HEK293 (cell line): ENCODE results near the gene AIRE.

Source experiments
- CTCF ChIA-PET: fragments of 350-600 bp; formaldehyde crosslinking; extraction: SDS; loops from one replicate; lab custom pipeline; 2021; ENCODE audit warnings: antibody characterized with exemption; lab: Yijun Ruan, JAX
- POLR2A ChIA-PET: fragments of 300-600 bp; formaldehyde crosslinking; extraction: SDS; loops from one replicate; lab custom pipeline; 2020; ENCODE audit warnings: antibody characterized with exemption, inconsistent platforms; lab: Yijun Ruan, JAX
- H3K27ac ChIP-seq: fragments of 200-500 bp; sonication (Bioruptor generic); 2 replicates; pipeline ENCODE4 v1.5.1; 2014; ENCODE audit warnings: low read depth, low read length, control low read depth, inconsistent platforms; ENCODE audit errors: extremely low read depth
- H3K36me3 ChIP-seq, 2 experiments: fragments of 200-500 bp in 1 of 2; sonication (Bioruptor generic) in 1 of 2; 1 replicate in 1 of 2; 2 replicates in 1 of 2; pipeline ENCODE4 v1.5.1; 2014 to 2017; ENCODE audit warnings: inconsistent platforms in 2 of 2, low read length in 2 of 2; ENCODE audit not compliant: control insufficient read depth in 2 of 2, insufficient read depth in 1 of 2
- H3K4me1 ChIP-seq: fragments of 200-500 bp; sonication (Bioruptor generic); 2 replicates; pipeline ENCODE4 v1.5.1; 2014; ENCODE audit warnings: mild to moderate bottlenecking, low read length, inconsistent platforms; ENCODE audit not compliant: control insufficient read depth, insufficient read depth
- H3K4me3 ChIP-seq: 2 replicates; pipeline ENCODE4 v1.5.1; 2011; ENCODE audit warnings: low read depth, mild to moderate bottlenecking, control low read depth, low read length, moderate library complexity
- H3K9me3 ChIP-seq: fragments of 200-500 bp; sonication (Bioruptor generic); 2 replicates; pipeline ENCODE4 v1.5.1; 2014; ENCODE audit warnings: low read depth, low read length, inconsistent platforms; ENCODE audit not compliant: control insufficient read depth, insufficient read depth
- HOXD13 ChIP-seq: sonication (generic); formaldehyde crosslinking; IDR thresholded peaks from 2 replicates; pipeline ENCODE4 v1.8.0; 2022; ENCODE audit warnings: missing genetic modification reagents, borderline replicate concordance
- SALL2 ChIP-seq: fragments of 450-650 bp; formaldehyde crosslinking; IDR thresholded peaks from 2 replicates; pipeline ENCODE4 v1.5.0; 2017; ENCODE audit warnings: missing biosample characterization, mild to moderate bottlenecking, missing genetic modification characterization, borderline replicate concordance
- SCRT1 ChIP-seq: fragments of 450-650 bp; formaldehyde crosslinking; IDR thresholded peaks from 2 replicates; pipeline ENCODE4 v1.5.1; 2016; ENCODE audit warnings: missing biosample characterization, missing genetic modification characterization, borderline replicate concordance
- SCRT2 ChIP-seq: fragments of 450-650 bp; formaldehyde crosslinking; IDR thresholded peaks from 2 replicates; pipeline ENCODE4 v1.5.1; 2016; ENCODE audit warnings: missing biosample characterization, missing genetic modification characterization
- ZBTB20 ChIP-seq: fragments of 450-650 bp; formaldehyde crosslinking; IDR thresholded peaks from 2 replicates; pipeline ENCODE4 v1.5.1; 2016; ENCODE audit warnings: missing biosample characterization, missing genetic modification characterization
- ZBTB48 ChIP-seq: fragments of 450-650 bp; formaldehyde crosslinking; IDR thresholded peaks from 2 replicates; pipeline ENCODE4 v1.5.1; 2016; ENCODE audit warnings: missing biosample characterization, missing genetic modification characterization
- ZBTB8A ChIP-seq: fragments of 450-650 bp; formaldehyde crosslinking; IDR thresholded peaks from 2 replicates; pipeline ENCODE4 v1.5.1; 2016; ENCODE audit warnings: missing biosample characterization, missing genetic modification characterization
- ZNF239 ChIP-seq: fragments of 450-650 bp; formaldehyde crosslinking; IDR thresholded peaks from 2 replicates; pipeline ENCODE4 v1.5.1; 2016; ENCODE audit warnings: missing biosample characterization, missing genetic modification characterization
- ZNF37A ChIP-seq: fragments of 450-650 bp; IDR thresholded peaks from 2 replicates; pipeline ENCODE4 v1.5.1; 2018; ENCODE audit warnings: missing biosample characterization, missing genetic modification characterization
- ZNF391 ChIP-seq: fragments of 450-650 bp; formaldehyde crosslinking; IDR thresholded peaks from 2 replicates; pipeline ENCODE4 v1.5.1; 2016; ENCODE audit warnings: low read depth, missing biosample characterization, missing genetic modification characterization, borderline replicate concordance
- ZNF394 ChIP-seq: fragments of 450-650 bp; formaldehyde crosslinking; IDR thresholded peaks from 2 replicates; pipeline ENCODE4 v1.5.1; 2016; ENCODE audit warnings: missing biosample characterization, missing genetic modification characterization, mild to moderate bottlenecking, moderate library complexity, borderline replicate concordance
- ZNF416 ChIP-seq: fragments of 450-650 bp; formaldehyde crosslinking; IDR thresholded peaks from 2 replicates; pipeline ENCODE4 v1.5.1; 2016; ENCODE audit warnings: missing biosample characterization, missing genetic modification characterization
- ZNF510 ChIP-seq: fragments of 450-650 bp; formaldehyde crosslinking; IDR thresholded peaks from 2 replicates; pipeline ENCODE4 v1.5.1; 2018; ENCODE audit warnings: mild to moderate bottlenecking, missing genetic modification characterization, missing biosample characterization; ENCODE audit not compliant: insufficient replicate concordance
- ZNF621 ChIP-seq: fragments of 450-650 bp; formaldehyde crosslinking; IDR thresholded peaks from 2 replicates; pipeline ENCODE4 v1.5.1; 2017; ENCODE audit warnings: missing biosample characterization, missing genetic modification characterization
- ZNF629 ChIP-seq: fragments of 450-650 bp; formaldehyde crosslinking; IDR thresholded peaks from 2 replicates; pipeline ENCODE4 v1.5.1; 2017; ENCODE audit warnings: missing biosample characterization, missing genetic modification characterization
- ZNF670 ChIP-seq: fragments of 450-650 bp; formaldehyde crosslinking; IDR thresholded peaks from 2 replicates; pipeline ENCODE4 v1.5.1; 2016; ENCODE audit warnings: missing biosample characterization, missing genetic modification characterization, low read depth
- TF ChIP-seq, protein P1 (sequence below): fragments of 450-650 bp; formaldehyde crosslinking; optimal IDR thresholded peaks from 2 replicates; pipeline ENCODE3; 2016; ENCODE audit warnings: missing biosample characterization, mild to moderate bottlenecking, missing genetic modification characterization
- TF ChIP-seq, protein P2 (sequence below): fragments of 450-650 bp; formaldehyde crosslinking; IDR thresholded peaks from 2 replicates; pipeline ENCODE4 v1.5.1; 2016; ENCODE audit warnings: missing biosample characterization, missing genetic modification characterization
- TF ChIP-seq, protein P3 (sequence below): fragments of 450-650 bp; formaldehyde crosslinking; IDR thresholded peaks from 2 replicates; pipeline ENCODE4 v1.5.1; 2016; ENCODE audit warnings: missing biosample characterization, missing genetic modification characterization, low read depth
- TF ChIP-seq, protein P4 (sequence below): fragments of 450-650 bp; formaldehyde crosslinking; IDR thresholded peaks from 2 replicates; pipeline ENCODE4 v1.5.1; 2016; ENCODE audit warnings: missing biosample characterization, missing genetic modification characterization
- TF ChIP-seq, protein P5 (sequence below): fragments of 450-650 bp; formaldehyde crosslinking; IDR thresholded peaks from 2 replicates; pipeline ENCODE4 v1.5.1; 2016; ENCODE audit warnings: missing biosample characterization, missing genetic modification characterization

AIRE gene

DNA sequence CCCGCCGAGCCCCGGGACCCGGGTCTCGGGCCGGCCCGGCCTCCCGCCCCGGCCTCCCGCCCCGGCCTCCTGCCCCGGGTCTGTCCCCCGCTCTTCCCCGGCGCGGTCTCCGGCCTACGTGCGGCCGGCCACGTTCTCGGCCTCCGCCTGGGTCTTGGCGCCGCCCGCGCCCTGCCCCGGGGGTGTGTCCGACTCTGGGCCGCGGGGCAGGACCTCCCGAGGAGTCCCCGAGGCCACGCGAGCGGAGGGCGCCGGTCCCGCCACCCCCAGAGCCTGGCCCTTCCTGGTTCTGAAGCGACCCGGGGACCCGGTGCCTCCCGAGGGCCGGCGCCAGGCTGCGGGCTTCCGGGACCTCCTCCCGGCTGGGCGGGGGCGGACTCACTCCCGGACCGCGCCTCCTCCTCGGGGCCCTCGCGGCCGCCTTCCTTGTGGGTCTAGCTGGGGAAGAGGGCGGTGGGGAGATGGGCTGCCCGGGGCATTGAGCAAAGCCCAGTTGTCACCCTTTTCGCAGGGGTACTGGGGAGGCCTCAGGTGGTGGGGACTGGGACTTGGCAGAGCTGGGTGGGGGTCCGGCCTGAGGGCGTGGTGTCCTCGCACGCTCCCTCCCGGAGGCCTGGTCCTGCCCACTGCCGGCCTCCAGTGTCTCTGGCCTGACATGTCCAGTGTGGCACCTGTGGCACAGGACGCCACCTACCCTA lies 14.7 kb downstream of the AIRE start (continued):
- TF ChIP-seq HOXD13 (CRISPR knock-in tag) (no peak), ZNF510 (no peak), ZBTB8A (peak; percentile 65), ZNF670 (tag by site-specific recombination) (no peak), ZNF239 (tag by site-specific recombination) (no peak), ZBTB48 (tag by site-specific recombination) (no peak), ZNF37A (tag by site-specific recombination) (no peak), ZNF394 (no peak), ZBTB20 (peak; percentile 57), SCRT1 (tag by site-specific recombination) (no peak), SALL2 (tag by site-specific recombination) (no peak)
- TF ChIP-seq, protein P1, sequence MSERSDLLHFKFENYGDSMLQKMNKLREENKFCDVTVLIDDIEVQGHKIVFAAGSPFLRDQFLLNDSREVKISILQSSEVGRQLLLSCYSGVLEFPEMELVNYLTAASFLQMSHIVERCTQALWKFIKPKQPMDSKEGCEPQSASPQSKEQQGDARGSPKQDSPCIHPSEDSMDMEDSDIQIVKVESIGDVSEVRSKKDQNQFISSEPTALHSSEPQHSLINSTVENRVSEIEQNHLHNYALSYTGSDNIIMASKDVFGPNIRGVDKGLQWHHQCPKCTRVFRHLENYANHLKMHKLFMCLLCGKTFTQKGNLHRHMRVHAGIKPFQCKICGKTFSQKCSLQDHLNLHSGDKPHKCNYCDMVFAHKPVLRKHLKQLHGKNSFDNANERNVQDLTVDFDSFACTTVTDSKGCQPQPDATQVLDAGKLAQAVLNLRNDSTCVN (tag by site-specific recombination): peak; percentile 51
- TF ChIP-seq, protein P2, sequence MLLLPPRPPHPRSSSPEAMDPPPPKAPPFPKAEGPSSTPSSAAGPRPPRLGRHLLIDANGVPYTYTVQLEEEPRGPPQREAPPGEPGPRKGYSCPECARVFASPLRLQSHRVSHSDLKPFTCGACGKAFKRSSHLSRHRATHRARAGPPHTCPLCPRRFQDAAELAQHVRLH: no peak

DNA sequence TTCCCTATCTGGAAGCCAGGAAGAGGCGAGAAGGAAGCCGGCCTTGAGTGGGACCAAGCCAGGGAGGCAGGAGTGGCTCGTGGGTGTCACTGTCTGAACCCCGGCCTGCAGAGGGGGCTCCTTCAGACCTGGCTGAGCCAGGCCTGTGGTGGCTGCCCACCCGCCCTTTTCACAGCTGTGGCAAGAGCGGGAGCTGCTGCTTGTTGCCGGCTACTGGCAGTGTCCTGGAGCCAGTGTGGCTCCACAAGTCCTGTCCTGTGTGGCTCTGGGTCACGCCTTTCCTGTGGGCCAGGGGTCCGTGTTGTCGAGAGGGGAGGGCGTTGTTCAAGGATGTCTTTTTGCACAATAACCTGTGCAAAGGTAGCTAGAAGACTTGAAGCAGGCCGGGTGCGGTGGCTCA lies 15.5 kb downstream of the AIRE start:
- Histone ChIP-seq H3K27ac (peak overlapping the region; percentile 72; the same call in 1 of the 2 replicates), H3K4me1 (peaks cover 8% of the 10 kb centered on the region; the same call in 1 of the 2 replicates), H3K9me3 (no peaks in the 10 kb centered on the region), H3K4me3 (peak overlapping the region; percentile 64; the same call in 1 of the 2 replicates), H3K36me3 (no peaks in the 10 kb centered on the region)
- TF ChIP-seq, protein P3, sequence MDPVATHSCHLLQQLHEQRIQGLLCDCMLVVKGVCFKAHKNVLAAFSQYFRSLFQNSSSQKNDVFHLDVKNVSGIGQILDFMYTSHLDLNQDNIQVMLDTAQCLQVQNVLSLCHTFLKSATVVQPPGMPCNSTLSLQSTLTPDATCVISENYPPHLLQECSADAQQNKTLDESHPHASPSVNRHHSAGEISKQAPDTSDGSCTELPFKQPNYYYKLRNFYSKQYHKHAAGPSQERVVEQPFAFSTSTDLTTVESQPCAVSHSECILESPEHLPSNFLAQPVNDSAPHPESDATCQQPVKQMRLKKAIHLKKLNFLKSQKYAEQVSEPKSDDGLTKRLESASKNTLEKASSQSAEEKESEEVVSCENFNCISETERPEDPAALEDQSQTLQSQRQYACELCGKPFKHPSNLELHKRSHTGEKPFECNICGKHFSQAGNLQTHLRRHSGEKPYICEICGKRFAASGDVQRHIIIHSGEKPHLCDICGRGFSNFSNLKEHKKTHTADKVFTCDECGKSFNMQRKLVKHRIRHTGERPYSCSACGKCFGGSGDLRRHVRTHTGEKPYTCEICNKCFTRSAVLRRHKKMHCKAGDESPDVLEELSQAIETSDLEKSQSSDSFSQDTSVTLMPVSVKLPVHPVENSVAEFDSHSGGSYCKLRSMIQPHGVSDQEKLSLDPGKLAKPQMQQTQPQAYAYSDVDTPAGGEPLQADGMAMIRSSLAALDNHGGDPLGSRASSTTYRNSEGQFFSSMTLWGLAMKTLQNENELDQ (tag by site-specific recombination): no peak
- TF ChIP-seq, protein P4, sequence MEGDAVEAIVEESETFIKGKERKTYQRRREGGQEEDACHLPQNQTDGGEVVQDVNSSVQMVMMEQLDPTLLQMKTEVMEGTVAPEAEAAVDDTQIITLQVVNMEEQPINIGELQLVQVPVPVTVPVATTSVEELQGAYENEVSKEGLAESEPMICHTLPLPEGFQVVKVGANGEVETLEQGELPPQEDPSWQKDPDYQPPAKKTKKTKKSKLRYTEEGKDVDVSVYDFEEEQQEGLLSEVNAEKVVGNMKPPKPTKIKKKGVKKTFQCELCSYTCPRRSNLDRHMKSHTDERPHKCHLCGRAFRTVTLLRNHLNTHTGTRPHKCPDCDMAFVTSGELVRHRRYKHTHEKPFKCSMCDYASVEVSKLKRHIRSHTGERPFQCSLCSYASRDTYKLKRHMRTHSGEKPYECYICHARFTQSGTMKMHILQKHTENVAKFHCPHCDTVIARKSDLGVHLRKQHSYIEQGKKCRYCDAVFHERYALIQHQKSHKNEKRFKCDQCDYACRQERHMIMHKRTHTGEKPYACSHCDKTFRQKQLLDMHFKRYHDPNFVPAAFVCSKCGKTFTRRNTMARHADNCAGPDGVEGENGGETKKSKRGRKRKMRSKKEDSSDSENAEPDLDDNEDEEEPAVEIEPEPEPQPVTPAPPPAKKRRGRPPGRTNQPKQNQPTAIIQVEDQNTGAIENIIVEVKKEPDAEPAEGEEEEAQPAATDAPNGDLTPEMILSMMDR (tag by site-specific recombination): peak; percentile 9; the same call in 1 of the 2 replicates
- TF ChIP-seq ZNF391 (tag by site-specific recombination) (no peak), ZNF629 (tag by site-specific recombination) (no peak)
- CTCF ChIA-PET: interaction anchor here (0.5 to 1.0 kb wide), 2 partner anchors 17 to 181 kb away, joined by 3 read pairs; no protein-coding TSS in a partner anchor
- POLR2A ChIA-PET: interaction anchor here (1.2 kb wide), 1 partner anchor 28 kb away, joined by 4 read pairs; no protein-coding TSS in a partner anchor

DNA sequence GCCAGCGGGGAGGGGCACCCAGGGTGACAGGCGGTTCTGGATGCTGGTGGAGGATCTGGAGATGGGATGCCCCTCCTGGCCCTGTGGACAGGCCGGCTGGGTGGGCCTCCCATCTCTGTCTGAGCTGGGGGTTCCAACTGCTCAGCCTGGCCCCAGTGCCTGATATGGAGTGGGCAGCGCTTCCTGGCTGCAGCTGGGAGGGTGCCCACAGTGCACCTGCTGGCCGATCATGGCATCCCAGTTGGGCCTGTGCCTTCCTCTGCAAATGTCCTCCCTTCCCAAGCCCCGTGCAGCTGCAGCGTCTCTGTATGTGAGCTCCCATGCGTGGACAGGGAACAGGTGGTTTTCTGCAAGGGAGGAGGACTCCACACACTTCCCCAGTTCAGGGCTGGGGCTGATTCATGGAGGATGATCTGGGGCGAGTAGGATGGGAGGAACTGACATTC lies 16.3 kb downstream of the AIRE start:
- no peak overlapping the region for H3K4me3 ChIP-seq
- H3K27ac ChIP-seq: no peak overlapping the region
- H3K9me3 ChIP-seq: no peaks in the 10 kb centered on the region
- ChIA-PET POLR2A (no interaction called here), CTCF (interaction anchor here (1.0 kb wide), 1 partner anchor 181 kb away, joined by 3 read pairs; no protein-coding TSS in a partner anchor)
- peaks cover 0 to 6% of the 10 kb centered on the region in 2 experiments; a peak in 1 of 3 replicates for H3K36me3 ChIP-seq
- peaks cover 8% of the 10 kb centered on the region; the same call in 1 of the 2 replicates for H3K4me1 ChIP-seq
- TF ChIP-seq, protein P5, sequence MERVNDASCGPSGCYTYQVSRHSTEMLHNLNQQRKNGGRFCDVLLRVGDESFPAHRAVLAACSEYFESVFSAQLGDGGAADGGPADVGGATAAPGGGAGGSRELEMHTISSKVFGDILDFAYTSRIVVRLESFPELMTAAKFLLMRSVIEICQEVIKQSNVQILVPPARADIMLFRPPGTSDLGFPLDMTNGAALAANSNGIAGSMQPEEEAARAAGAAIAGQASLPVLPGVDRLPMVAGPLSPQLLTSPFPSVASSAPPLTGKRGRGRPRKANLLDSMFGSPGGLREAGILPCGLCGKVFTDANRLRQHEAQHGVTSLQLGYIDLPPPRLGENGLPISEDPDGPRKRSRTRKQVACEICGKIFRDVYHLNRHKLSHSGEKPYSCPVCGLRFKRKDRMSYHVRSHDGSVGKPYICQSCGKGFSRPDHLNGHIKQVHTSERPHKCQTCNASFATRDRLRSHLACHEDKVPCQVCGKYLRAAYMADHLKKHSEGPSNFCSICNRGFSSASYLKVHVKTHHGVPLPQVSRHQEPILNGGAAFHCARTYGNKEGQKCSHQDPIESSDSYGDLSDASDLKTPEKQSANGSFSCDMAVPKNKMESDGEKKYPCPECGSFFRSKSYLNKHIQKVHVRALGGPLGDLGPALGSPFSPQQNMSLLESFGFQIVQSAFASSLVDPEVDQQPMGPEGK (tag by site-specific recombination): peak; percentile 33; the same call in 1 of the 2 replicates
- TF ChIP-seq SCRT2 (tag by site-specific recombination) (peak; percentile 89), ZNF416 (no peak), ZNF621 (tag by site-specific recombination) (no peak)
- TF ChIP-seq, protein P4 (tag by site-specific recombination): peak; percentile 42; the same call in 1 of the 2 replicates
